Activated naive CD8-positive, alpha-beta T cell treated with anti-CD3 and anti-CD28 coated beads for 36 hours (primary cell): Measurements from ENCODE around the gene COMMD1. TPM values are rescaled to one million over a fixed set of nuclear protein-coding genes. Genes with fewer than 3 reads are reported as not detected.
"Not testable (repeated sequence)": the region's sequence is repeated elsewhere in the genome, so short reads cannot be mapped to it uniquely, and the experiment has no call there.

ENCODE experiments used
- DNase-seq: peaks from one replicate; pipeline ENCODE4 v3.0.0; 2021
- H3K27ac Mint-ChIP-seq: one replicate; pipeline ENCODE4 v1.8.0; 2022; ENCODE audit warnings: mild to moderate bottlenecking, moderate library complexity, mixed read lengths
- H3K27me3 Mint-ChIP-seq: one replicate; pipeline ENCODE4 v1.8.0; 2022; ENCODE audit warnings: mild to moderate bottlenecking, mixed read lengths
- H3K36me3 Mint-ChIP-seq: one replicate; pipeline ENCODE4 v1.8.0; 2021; ENCODE audit warnings: mild to moderate bottlenecking, mixed read lengths
- H3K4me1 Mint-ChIP-seq: one replicate; pipeline ENCODE4 v1.8.0; 2021; ENCODE audit warnings: mixed read lengths
- H3K4me3 Mint-ChIP-seq: one replicate; pipeline ENCODE4 v1.8.0; 2022; ENCODE audit warnings: mild to moderate bottlenecking, moderate library complexity, mixed read lengths
- H3K9me3 Mint-ChIP-seq: one replicate; pipeline ENCODE4 v1.8.0; 2022; ENCODE audit warnings: mixed read lengths
- total RNA-seq, 2 experiments: library from RNA; stranded (reverse); gene quantifications; one replicate each; pipeline ENCODE4 v1.2.3, GENCODE V29; 2021

COMMD1 gene
- total RNA-seq, 2 experiments from 2014 or later, result 29.1 to 31.8 TPM

DNA sequence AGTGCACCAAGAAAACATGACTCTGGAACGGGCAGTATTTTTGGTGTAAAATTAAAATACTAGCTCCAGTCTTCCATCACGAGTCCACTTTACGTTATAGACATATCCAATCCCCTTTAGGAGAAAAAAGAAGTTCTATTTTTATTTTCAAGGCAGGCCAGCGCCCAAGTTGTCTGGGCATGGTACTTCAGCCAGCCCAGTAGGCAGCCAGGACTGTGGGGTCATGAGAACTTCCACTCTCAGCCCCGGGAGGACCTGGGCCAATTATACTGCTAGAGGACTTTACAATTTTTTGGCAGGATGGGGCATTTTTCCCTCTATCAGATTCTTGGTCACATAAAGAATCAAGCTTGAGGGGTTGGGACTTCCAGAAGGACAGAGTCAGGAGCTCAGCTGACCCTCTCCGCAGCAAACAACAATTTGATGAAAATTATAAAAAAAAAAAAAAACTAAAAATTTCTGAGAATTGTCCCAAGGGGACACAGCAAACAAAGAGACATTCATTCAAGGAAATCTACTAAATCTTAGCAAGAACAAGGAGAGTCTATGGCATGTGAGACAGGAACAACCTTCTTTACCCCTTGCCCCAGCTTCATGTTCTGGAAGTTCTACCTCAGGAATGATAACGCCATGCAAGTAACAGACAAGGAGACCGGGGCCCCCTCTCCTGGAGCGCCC, 253.1 kb downstream of the COMMD1 start:
- DNase-seq, result no peak
- Mint-ChIP-seq H3K27ac (no peak overlapping the region), H3K9me3 (peaks cover 5% of the 10 kb centered on the region), H3K36me3 (no peaks in the 10 kb centered on the region), H3K27me3 (no peaks in the 10 kb centered on the region), H3K4me1 (peaks cover 2% of the 10 kb centered on the region), H3K4me3 (no peak overlapping the region)

- not testable (repeated sequence) for H3K27ac Mint-ChIP-seq, H3K27me3 Mint-ChIP-seq, DNase-seq, H3K36me3 Mint-ChIP-seq, H3K4me3 Mint-ChIP-seq, H3K9me3 Mint-ChIP-seq, H3K4me1 Mint-ChIP-seq
Observed at GRCh38 chr2:62160691-62161090, 255.2 kb downstream of the COMMD1 start.

- H3K27ac Mint-ChIP-seq, result no peak overlapping the region
- H3K9me3 Mint-ChIP-seq, result no peaks in the 10 kb centered on the region
- no peaks in the 10 kb centered on the region for H3K27me3 Mint-ChIP-seq
- peaks cover 4% of the 10 kb centered on the region for H3K4me1 Mint-ChIP-seq
- H3K36me3 Mint-ChIP-seq, result no peaks in the 10 kb centered on the region
- no peak overlapping the region for H3K4me3 Mint-ChIP-seq
- no peak for DNase-seq
Observed at GRCh38 chr2:62163106-62163831, 257.8 kb downstream of the COMMD1 start.

- Mint-ChIP-seq H3K4me3 (no peak overlapping the region), H3K4me1 (peaks cover 4% of the 10 kb centered on the region), H3K9me3 (no peaks in the 10 kb centered on the region), H3K36me3 (no peaks in the 10 kb centered on the region), H3K27me3 (no peaks in the 10 kb centered on the region), H3K27ac (no peak overlapping the region)
- no peak for DNase-seq
Observed at GRCh38 chr2:62163834-62164233, 258.4 kb downstream of the COMMD1 start.

- Mint-ChIP-seq H3K9me3 (no peaks in the 10 kb centered on the region), H3K4me1 (peaks cover 2% of the 10 kb centered on the region), H3K36me3 (no peaks in the 10 kb centered on the region), H3K27me3 (no peaks in the 10 kb centered on the region), H3K27ac (no peak overlapping the region), H3K4me3 (no peak overlapping the region)
- DNase-seq, result no peak
Observed at GRCh38 chr2:62175728-62176127, 270.3 kb downstream of the COMMD1 start.

DNA sequence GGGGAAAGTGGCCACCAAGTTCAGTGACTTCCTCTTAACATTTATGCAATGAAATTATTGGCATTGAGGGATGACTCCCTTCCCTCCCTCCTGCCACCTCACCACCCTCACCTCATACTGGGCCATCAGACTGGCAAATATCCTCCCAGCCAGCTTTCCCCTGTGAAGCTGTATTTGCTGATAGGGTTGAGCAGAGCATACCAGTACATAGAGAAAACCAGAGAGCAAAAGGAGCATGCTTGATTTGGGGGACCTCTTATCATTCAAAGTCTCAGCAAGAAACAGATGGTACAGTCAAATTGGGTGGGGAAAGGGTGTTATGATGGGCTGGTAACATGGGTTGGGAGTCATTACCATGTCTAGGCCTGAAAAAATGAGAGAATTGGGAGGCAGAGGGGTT, 271.3 kb downstream of the COMMD1 start:
- H3K27me3 Mint-ChIP-seq, result no peaks in the 10 kb centered on the region
- H3K27ac Mint-ChIP-seq, result no peak overlapping the region
- no peak overlapping the region for H3K4me3 Mint-ChIP-seq
- H3K9me3 Mint-ChIP-seq, result no peaks in the 10 kb centered on the region
- no peak for DNase-seq
- no peaks in the 10 kb centered on the region for H3K36me3 Mint-ChIP-seq
- peaks cover 4% of the 10 kb centered on the region for H3K4me1 Mint-ChIP-seq

- no peaks in the 10 kb centered on the region for H3K27me3 Mint-ChIP-seq
- no peak overlapping the region for H3K27ac Mint-ChIP-seq
- no peak for DNase-seq
- peaks cover 4% of the 10 kb centered on the region for H3K4me1 Mint-ChIP-seq
- H3K36me3 Mint-ChIP-seq, result no peaks in the 10 kb centered on the region
- no peaks in the 10 kb centered on the region for H3K9me3 Mint-ChIP-seq
- no peak overlapping the region for H3K4me3 Mint-ChIP-seq
Observed at GRCh38 chr2:62177392-62178049, 272.0 kb downstream of the COMMD1 start.

DNA sequence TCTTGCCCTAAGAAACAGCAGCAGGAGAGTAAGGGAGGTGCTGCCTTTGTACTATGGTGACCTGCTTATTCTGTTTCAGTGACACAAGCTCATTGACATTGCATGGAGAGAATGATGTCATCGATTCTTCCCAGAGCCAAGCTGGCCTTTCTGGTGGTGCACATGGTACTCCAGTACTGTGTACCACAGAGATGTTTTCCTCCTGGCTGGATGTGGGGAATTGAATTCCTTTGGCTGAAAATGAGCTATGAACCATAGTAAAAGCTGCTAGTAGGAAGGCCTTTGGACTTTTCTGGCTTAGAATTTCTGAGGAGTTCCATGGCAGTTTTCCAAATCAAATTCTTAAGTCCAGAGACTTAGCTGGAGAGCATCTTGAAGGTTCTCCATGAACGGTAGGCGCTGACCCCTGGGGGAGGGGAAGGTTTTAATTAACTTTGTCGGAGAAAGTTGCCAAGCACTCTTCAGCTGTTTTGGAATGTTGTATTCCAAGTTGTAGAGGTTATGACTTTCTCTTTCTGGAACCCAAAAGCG, 273.3 kb downstream of the COMMD1 start:
- Mint-ChIP-seq H3K27me3 (no peaks in the 10 kb centered on the region), H3K27ac (no peak overlapping the region), H3K4me1 (peaks cover 3% of the 10 kb centered on the region), H3K4me3 (no peak overlapping the region), H3K9me3 (no peaks in the 10 kb centered on the region), H3K36me3 (no peaks in the 10 kb centered on the region)
- DNase-seq, result no peak

DNA sequence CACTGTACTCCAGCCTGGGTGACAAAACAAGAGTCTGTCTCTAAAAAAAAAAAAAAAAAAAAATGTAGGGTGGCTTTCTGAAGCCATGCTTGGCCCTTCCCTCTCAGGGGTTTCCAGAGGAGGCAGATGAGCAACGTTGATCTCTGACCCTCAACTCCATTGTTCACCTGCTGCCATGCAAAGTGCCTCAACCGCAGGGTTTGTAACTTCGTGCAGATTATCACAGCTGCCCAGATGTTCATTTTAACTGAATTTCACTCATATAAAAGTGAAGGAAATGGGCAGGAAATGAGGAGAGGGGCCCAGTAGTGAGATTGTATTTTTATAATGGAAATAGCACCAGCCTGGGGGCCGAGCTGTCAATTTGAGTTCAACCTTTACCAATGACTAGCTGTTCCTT, 275.5 kb downstream of the COMMD1 start:
- H3K4me1 Mint-ChIP-seq, result peaks cover 2% of the 10 kb centered on the region
- H3K27ac Mint-ChIP-seq, result no peak overlapping the region
- no peak for DNase-seq
- H3K4me3 Mint-ChIP-seq, result no peak overlapping the region
- H3K27me3 Mint-ChIP-seq, result no peaks in the 10 kb centered on the region
- H3K36me3 Mint-ChIP-seq, result no peaks in the 10 kb centered on the region
- H3K9me3 Mint-ChIP-seq, result no peaks in the 10 kb centered on the region

DNA sequence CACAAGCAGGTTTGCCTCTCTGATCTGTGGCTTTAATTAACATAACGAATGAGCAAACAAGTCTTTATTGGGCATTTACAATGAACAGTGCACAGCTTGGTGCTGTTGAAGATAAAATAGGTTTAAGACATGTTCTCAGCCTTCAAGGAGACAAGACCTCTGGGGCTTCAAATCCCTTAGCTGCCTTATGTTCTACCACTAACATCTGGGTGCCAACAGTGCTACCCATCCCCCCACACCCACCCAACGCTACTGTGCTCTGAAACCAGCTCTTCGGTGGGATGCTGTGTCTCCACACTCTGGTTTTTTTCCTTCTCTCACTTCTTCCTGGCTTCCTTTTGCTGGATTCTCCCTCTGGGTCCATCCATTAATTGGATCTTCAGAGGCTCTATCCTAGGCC, 276.4 kb downstream of the COMMD1 start:
- no peak for DNase-seq
- H3K4me1 Mint-ChIP-seq, result peaks cover 2% of the 10 kb centered on the region
- H3K27ac Mint-ChIP-seq, result no peak overlapping the region
- H3K4me3 Mint-ChIP-seq, result no peak overlapping the region
- H3K36me3 Mint-ChIP-seq, result no peaks in the 10 kb centered on the region
- no peaks in the 10 kb centered on the region for H3K9me3 Mint-ChIP-seq
- H3K27me3 Mint-ChIP-seq, result no peaks in the 10 kb centered on the region

GRCh38 chr2:62184512-62185230, 279.2 kb downstream of the COMMD1 start:
- H3K4me1 Mint-ChIP-seq, result peaks cover 2% of the 10 kb centered on the region
- no peaks in the 10 kb centered on the region for H3K27me3 Mint-ChIP-seq
- H3K36me3 Mint-ChIP-seq, result no peaks in the 10 kb centered on the region
- DNase-seq, result no peak
- H3K4me3 Mint-ChIP-seq, result no peak overlapping the region
- no peaks in the 10 kb centered on the region for H3K9me3 Mint-ChIP-seq
- H3K27ac Mint-ChIP-seq, result no peak overlapping the region

Other genes with a start within 250 kb of the COMMD1 start
- 1 to 10 TPM; 6.0 to 7.0 TPM for gene FAM161A, start 51.6 kb upstream of the COMMD1 start, total RNA-seq
- 100 to 1,000 TPM; 389 to 409 TPM for gene CCT4, start 17.0 kb upstream of the COMMD1 start, total RNA-seq